OCI-LY7 (cell line): Measurements from ENCODE around the gene VASH2. TPM values are rescaled to one million over a fixed set of nuclear protein-coding genes. Genes with fewer than 3 reads are reported as not detected.

Experiments
- BruUV-seq: library from RNA; stranded (reverse); fragments of 400-500 nt; replicated peaks from 2 replicates; lab custom pipeline; 2021; lab: Mats Ljungman, UMichigan
- CTCF ChIA-PET: fragments of 300-600 bp; sonication (Branson Sonifier 250); formaldehyde crosslinking; loops from one replicate; lab custom pipeline; 2022; ENCODE audit warnings: antibody characterized with exemption; ENCODE audit not compliant: unreplicated experiment; lab: Charles Lee
- POLR2A ChIA-PET: fragments of 300-600 bp; sonication (Branson Sonifier 250); formaldehyde crosslinking; loops from one replicate; lab custom pipeline; 2022; ENCODE audit warnings: antibody characterized with exemption; lab: Charles Lee
- DNase-seq: peaks from one replicate; pipeline ENCODE4 v3.0.0-alpha.2; 2015; ENCODE audit warnings: low spot score
- H2AFZ ChIP-seq: fragments of 200-600 bp; sonication (generic), shearing (Covaris generic); 2 replicates; pipeline ENCODE4 v1.6.1; 2014; ENCODE audit warnings: mild to moderate bottlenecking, antibody characterized with exemption, low read length, moderate library complexity
- H3K27ac ChIP-seq: fragments of 200-600 bp; sonication (generic); 2 replicates; pipeline ENCODE4 v1.5.1; 2014; ENCODE audit warnings: mixed run types, low read depth, mild to moderate bottlenecking, moderate library complexity, low read length, inconsistent platforms; ENCODE audit not compliant: poor library complexity, severe bottlenecking
- H3K36me3 ChIP-seq: fragments of 200-600 bp; sonication (generic); 2 replicates; pipeline ENCODE4 v1.6.1; 2014; ENCODE audit warnings: mild to moderate bottlenecking, antibody characterized with exemption, low read length, moderate library complexity, mixed read lengths; ENCODE audit not compliant: insufficient read depth
- H3K4me1 ChIP-seq: fragments of 200-600 bp; sonication (generic); 2 replicates; pipeline ENCODE4 v1.5.1; 2014; ENCODE audit warnings: mild to moderate bottlenecking, low read length; ENCODE audit not compliant: insufficient read depth, poor library complexity, severe bottlenecking
- H3K4me2 ChIP-seq: fragments of 200-600 bp; sonication (generic); 2 replicates; pipeline ENCODE4 v1.6.1; 2014; ENCODE audit warnings: mild to moderate bottlenecking, low read length
- H3K4me3 ChIP-seq: fragments of 200-600 bp; sonication (generic); 2 replicates; pipeline ENCODE4 v1.5.1; 2014; ENCODE audit warnings: mild to moderate bottlenecking, low read depth, low read length; ENCODE audit not compliant: poor library complexity, severe bottlenecking
- H3K79me2 ChIP-seq: fragments of 200-600 bp; sonication (generic); 2 replicates; pipeline ENCODE4 v1.6.1; 2016; ENCODE audit warnings: low read depth, mild to moderate bottlenecking, low read length, moderate library complexity, mixed read lengths; ENCODE audit not compliant: insufficient read depth
- H3K9me2 ChIP-seq: fragments of 200-600 bp; sonication (generic); 2 replicates; pipeline ENCODE4 v1.6.1; 2016; ENCODE audit warnings: mild to moderate bottlenecking, low read length, mixed read lengths; ENCODE audit not compliant: insufficient read depth
- H3K9me3 ChIP-seq: fragments of 200-600 bp; sonication (generic); 2 replicates; pipeline ENCODE4 v1.6.1; 2014; ENCODE audit warnings: mild to moderate bottlenecking, mixed run types, low read length, mixed read lengths
- H4K20me1 ChIP-seq: fragments of 200-600 bp; sonication (generic); 2 replicates; pipeline ENCODE4 v1.6.1; 2014; ENCODE audit warnings: mild to moderate bottlenecking, antibody characterized with exemption, low read length, moderate library complexity, mixed read lengths; ENCODE audit not compliant: insufficient read depth
- CTCF ChIP-seq: fragments of 200-600 bp; sonication (generic); conservative IDR thresholded peaks from 2 replicates; pipeline ENCODE4 v1.5.1; 2014; ENCODE audit warnings: mild to moderate bottlenecking, antibody characterized with exemption, low read length, moderate library complexity, mixed read lengths
- EZH2phosphoT487 ChIP-seq: fragments of 200-600 bp; sonication (generic); IDR thresholded peaks from 2 replicates; pipeline ENCODE4 v1.6.1; 2018; ENCODE audit warnings: low read depth, borderline replicate concordance, mild to moderate bottlenecking, mixed run types, antibody characterized with exemption, low read length, moderate library complexity, mixed read lengths
- intact Hi-C: fragments of 100-400 bp; cut with micrococcal nuclease; formaldehyde crosslinking; loops from one replicate; pipeline ENCODE4 v1.10.0; 2022; ENCODE audit not compliant: unreplicated experiment
- total RNA-seq, 2 experiments: library from RNA; depleted of rRNA in 1 of 2; stranded (reverse); fragments of >200 nt in 1 of 2; shearing (Covaris generic) in 1 of 2; gene quantifications; 2 replicates each; pipeline ENCODE4 v1.2.3, GENCODE V29; 2014 to 2022

The VASH2 gene
- total RNA-seq, 2 experiments from 2014 or later = 7.3 to 7.4 TPM

- no peak for DNase-seq
- H3K9me3 ChIP-seq = no peaks in the 10 kb centered on the region
- no peaks in the 10 kb centered on the region for H4K20me1 ChIP-seq
- H3K4me3 ChIP-seq = no peak overlapping the region
- no peak overlapping the region for H2AFZ ChIP-seq
- no peaks in the 10 kb centered on the region for H3K79me2 ChIP-seq
- intact Hi-C loops = no loop called here
- no TSS peak for BruUV-seq
- no peaks in the 10 kb centered on the region for H3K36me3 ChIP-seq
- POLR2A ChIA-PET = no interaction called here
- TF ChIP-seq CTCF = no peak
- no peak for TF ChIP-seq EZH2phosphoT487
- H3K9me2 ChIP-seq = no peaks in the 10 kb centered on the region
- no peak overlapping the region for H3K27ac ChIP-seq
- no peak overlapping the region for H3K4me2 ChIP-seq
- CTCF ChIA-PET = no interaction called here
- H3K4me1 ChIP-seq = peaks cover 13% of the 10 kb centered on the region
Observed at GRCh38 chr1:212922016-212922415, 28.3 kb upstream of the VASH2 start.

- Histone ChIP-seq H3K79me2 (no peaks in the 10 kb centered on the region), H3K4me2 (no peak overlapping the region), H3K4me3 (no peak overlapping the region), H4K20me1 (no peaks in the 10 kb centered on the region), H3K36me3 (no peaks in the 10 kb centered on the region), H3K4me1 (peaks cover 5% of the 10 kb centered on the region), H3K27ac (no peak overlapping the region), H3K9me2 (no peaks in the 10 kb centered on the region), H3K9me3 (no peaks in the 10 kb centered on the region), H2AFZ (no peak overlapping the region)
- BruUV-seq = no TSS peak
- CTCF ChIA-PET = no interaction called here
- TF ChIP-seq CTCF = no peak
- TF ChIP-seq EZH2phosphoT487 = no peak
- DNase-seq = no peak
- intact Hi-C loops = no loop called here
- POLR2A ChIA-PET = no interaction called here
Observed at GRCh38 chr1:212926372-212926771, 24.0 kb upstream of the VASH2 start.

- H2AFZ ChIP-seq = peak overlapping the region; percentile 34; the same call in 1 of the 2 replicates
- peaks cover 7% of the 10 kb centered on the region for H3K4me1 ChIP-seq
- no TSS peak for BruUV-seq
- no peak overlapping the region for H3K4me3 ChIP-seq
- H4K20me1 ChIP-seq = no peaks in the 10 kb centered on the region
- POLR2A ChIA-PET = interaction anchor here (0.6 to 1.5 kb wide), 2 partner anchors 11 to 39 kb away, joined by 3 to 7 read pairs; no protein-coding TSS in a partner anchor
- H3K36me3 ChIP-seq = no peaks in the 10 kb centered on the region
- intact Hi-C loops = no loop called here
- no peaks in the 10 kb centered on the region for H3K9me2 ChIP-seq
- no peaks in the 10 kb centered on the region for H3K79me2 ChIP-seq
- H3K9me3 ChIP-seq = no peaks in the 10 kb centered on the region
- H3K27ac ChIP-seq = no peak overlapping the region
- TF ChIP-seq CTCF (no peak), EZH2phosphoT487 (no peak)
- H3K4me2 ChIP-seq = no peak overlapping the region
- CTCF ChIA-PET = interaction anchor here (1.2 kb wide), 1 partner anchor 8 kb away, joined by 3 read pairs; no protein-coding TSS in a partner anchor
- DNase-seq = no peak
Observed at GRCh38 chr1:212928323-212929291, 21.7 kb upstream of the VASH2 start.
